ENCODE measurements around the gene FRMD4B.
A peak's percentile ranks its signal among the peaks of the same experiment; 100 is the strongest.
"Not testable (repeated sequence)": the region's sequence is repeated elsewhere in the genome, so short reads cannot be mapped to it uniquely, and the experiment has no call there.

Gene FRMD4B

DNA sequence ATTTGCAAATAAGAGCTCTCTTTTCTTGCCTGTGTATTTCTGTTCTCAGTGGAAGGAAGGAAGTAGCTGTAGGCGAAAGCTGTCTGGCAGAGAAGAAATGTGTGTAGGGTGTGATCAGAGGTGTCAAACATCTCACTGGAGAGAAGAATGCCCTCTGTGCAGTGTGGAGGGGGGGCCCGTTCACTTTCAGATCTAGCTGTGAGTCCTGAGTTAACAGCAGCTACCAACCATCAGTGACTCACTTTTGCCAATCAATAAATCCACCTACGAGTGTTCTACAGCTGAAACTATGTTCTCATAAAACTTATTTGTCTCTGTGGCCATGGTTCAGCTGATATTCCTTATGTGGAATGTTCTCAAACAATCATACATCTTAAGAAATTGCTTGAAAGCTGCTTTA, 103.7 kb downstream of the FRMD4B start:
- DNase-seq: no peak

GRCh38 chr3:69277403-69277802, 108.5 kb downstream of the FRMD4B start:
- not testable (repeated sequence) for DNase-seq

- DNase-seq: no peak
These were observed 109.0 kb downstream of the FRMD4B start for GRCh38 chr3:69276884-69277283.

DNA sequence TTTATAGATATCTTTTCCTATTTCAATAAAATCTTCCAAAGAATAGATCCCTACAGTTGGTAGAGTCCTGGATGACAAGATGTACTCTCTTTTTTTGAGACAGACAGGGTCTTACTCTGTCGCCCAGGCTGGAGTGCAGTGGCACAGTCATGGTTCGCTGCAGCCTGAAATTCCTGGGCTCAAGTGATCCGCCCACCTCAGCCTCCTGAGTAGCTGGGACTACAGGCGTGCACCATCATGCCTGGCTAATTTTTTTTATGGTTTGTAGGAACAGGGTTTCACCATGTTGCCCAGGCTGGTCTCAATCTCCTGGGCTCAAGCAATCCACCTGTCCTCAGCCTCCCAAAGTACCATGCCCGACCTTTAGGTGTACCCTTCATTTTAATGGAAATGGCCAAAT, 109.7 kb downstream of the FRMD4B start:
- DNase-seq: not testable (repeated sequence)

DNA sequence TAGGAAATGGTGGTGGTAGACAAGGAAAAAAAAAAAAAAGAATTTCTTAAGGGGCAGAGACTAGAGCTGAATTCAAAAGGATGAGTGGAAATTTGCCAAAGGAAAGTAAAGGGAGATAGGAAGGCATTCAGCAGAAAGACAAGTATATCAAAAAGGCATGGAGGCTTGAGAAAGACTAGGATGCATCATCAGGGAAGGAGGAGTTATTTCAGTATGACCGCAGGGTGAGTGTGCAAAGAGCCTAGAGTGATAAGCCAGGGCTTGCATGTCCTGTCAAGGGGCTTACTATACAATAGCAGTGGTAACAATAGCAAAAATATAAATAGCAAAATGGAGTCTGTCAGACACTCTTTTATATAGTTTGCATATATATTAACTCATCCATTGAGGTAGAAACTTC, 112.0 kb downstream of the FRMD4B start:
- DNase-seq: no peak

GRCh38 chr3:69272556-69272955, 113.3 kb downstream of the FRMD4B start:
- no peak for DNase-seq

GRCh38 chr3:69271098-69271497, 114.8 kb downstream of the FRMD4B start:
- no peak for DNase-seq

GRCh38 chr3:69266585-69266984, 119.3 kb downstream of the FRMD4B start:
- no peak for DNase-seq

GRCh38 chr3:69266071-69266470, 119.8 kb downstream of the FRMD4B start:
- DNase-seq: not testable (repeated sequence)

DNA sequence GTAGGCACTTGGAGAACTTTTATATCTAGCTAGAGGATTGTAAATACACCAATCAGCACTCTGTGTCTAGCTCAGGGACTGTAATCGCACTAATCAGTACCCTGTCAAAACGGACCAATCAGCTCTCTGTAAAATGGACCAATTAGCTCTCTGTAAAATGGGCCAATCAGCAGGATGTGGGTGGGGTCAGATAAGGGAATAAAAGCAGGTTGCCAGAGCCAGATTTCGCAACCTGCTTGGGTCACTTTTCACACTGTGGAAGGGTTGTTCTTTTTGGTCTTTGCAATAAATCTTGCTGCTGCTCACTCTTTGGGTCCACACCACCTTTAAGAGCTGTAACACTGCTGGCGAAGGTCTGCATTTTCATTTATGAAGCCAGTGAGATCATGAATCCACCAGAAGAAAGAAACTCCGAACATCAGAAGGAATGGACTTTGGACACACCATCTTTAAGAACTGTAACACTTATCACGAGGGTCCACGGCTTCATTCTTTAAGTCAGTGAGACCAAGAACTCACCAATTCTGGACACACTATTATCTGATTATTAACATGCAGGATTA, 125.0 kb downstream of the FRMD4B start:
- not testable (repeated sequence) for DNase-seq

GRCh38 chr3:69260216-69260787, 125.6 kb downstream of the FRMD4B start:
- DNase-seq: no peak

- no peak for DNase-seq
These were observed 126.8 kb downstream of the FRMD4B start for GRCh38 chr3:69259125-69259524.

- DNase-seq: no peak
These were observed 130.0 kb downstream of the FRMD4B start for GRCh38 chr3:69255928-69256327.

GRCh38 chr3:69254351-69254750, 131.5 kb downstream of the FRMD4B start:
- no peak for DNase-seq

DNA sequence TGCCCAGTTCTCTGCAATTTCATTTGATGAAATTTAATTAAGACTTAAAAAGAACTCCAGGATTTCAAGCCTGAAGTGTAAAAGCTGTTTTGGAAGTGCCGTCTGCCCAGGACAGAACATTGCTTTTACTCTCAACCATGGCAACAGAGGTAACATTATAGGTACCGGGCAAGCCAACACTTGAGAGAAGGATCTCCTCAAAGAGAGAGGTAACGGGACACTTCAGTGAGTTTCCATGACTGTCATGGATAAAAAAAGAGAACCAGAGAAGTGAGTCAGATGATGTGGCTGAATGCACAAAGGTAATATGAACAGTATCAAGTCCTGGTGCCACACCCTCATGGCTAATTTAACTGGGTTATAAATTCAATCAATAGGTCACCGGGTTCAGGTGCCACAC, 133.3 kb downstream of the FRMD4B start:
- no peak for DNase-seq

GRCh38 chr3:69252141-69252540, 133.7 kb downstream of the FRMD4B start:
- DNase-seq: no peak

- no peak for DNase-seq
These were observed 134.6 kb downstream of the FRMD4B start for GRCh38 chr3:69251078-69251805.

- DNase-seq: peak; percentile 19
These were observed 135.9 kb downstream of the FRMD4B start for GRCh38 chr3:69250014-69250413.

DNA sequence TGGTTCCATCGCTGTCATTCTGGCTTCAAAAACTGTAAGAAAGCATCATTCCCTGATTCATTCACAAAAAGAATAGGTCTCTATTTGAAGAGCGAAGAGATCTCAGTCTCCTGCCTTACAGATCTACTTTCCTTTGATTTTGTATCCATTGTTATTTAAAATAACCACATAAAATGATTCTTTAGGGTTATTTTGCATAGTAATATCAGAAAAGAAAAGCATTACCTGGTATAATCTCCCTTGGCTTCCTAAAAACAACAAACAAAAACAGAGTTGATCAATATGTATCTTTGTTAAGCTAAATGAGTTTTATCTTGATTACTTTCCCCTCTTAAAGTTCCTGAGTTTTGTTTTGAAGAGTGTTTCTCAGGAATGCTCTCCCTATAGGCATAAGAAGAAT, 136.9 kb downstream of the FRMD4B start:
- DNase-seq: no peak

GRCh38 chr3:69248436-69248835, 137.5 kb downstream of the FRMD4B start:
- DNase-seq: no peak

GRCh38 chr3:69246612-69247011, 139.3 kb downstream of the FRMD4B start:
- DNase-seq: no peak

DNA sequence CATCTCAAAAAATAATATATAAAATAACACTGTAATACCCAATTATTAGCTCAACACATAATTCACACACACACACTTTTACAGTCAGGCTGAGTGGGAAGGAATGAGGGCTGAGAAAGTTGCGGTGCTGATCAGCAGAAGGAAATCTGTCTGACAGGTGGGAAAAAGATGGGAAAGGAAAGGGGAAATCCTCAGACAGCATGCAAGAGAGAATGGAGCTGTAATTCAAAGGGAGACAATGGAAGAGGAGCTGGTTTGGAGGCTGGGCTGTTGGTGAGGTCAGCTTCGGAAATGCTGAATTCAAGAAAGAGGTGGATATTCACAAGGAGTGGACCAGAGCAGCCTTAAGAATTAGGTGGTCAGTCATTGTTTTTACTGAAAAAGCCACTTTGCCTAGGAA, 141.8 kb downstream of the FRMD4B start:
- DNase-seq: no peak

- no peak for DNase-seq
These were observed 144.1 kb downstream of the FRMD4B start for GRCh38 chr3:69241769-69242168.
